HepG2 (cell line): Measurements from ENCODE around the gene GRAP. TPM values are rescaled to one million over a fixed set of nuclear protein-coding genes. Genes with fewer than 3 reads are reported as not detected.

Experiments used
- AGO2 ChIP-seq: fragments of 200-400 bp; formaldehyde crosslinking; optimal IDR thresholded peaks from 2 replicates; pipeline ENCODE3; 2017; ENCODE audit warnings: mild to moderate bottlenecking, low read depth, low read length, moderate library complexity
- ARID5B ChIP-seq: IDR thresholded peaks from 2 replicates; pipeline ENCODE4 v1.4.0; 2020; ENCODE audit warnings: mild to moderate bottlenecking, missing genetic modification reagents
- GABPB1 ChIP-seq: IDR thresholded peaks from 2 replicates; pipeline ENCODE4 v1.6.1; 2016; ENCODE audit warnings: mild to moderate bottlenecking, missing genetic modification reagents, moderate library complexity, missing compliant biosample characterization
- HNRNPL ChIP-seq: fragments of 200-400 bp; formaldehyde crosslinking; IDR thresholded peaks from 2 replicates; pipeline ENCODE4 v1.6.1; 2017; ENCODE audit warnings: mild to moderate bottlenecking, low read depth, low read length
- IKZF5 ChIP-seq: IDR thresholded peaks from 2 replicates; pipeline ENCODE4 v1.6.1; 2018; ENCODE audit warnings: missing genetic modification reagents, mild to moderate bottlenecking, missing compliant biosample characterization
- KLF15 ChIP-seq: sonication (generic); formaldehyde crosslinking; IDR thresholded peaks from 2 replicates; pipeline ENCODE4 v1.8.1; 2023; ENCODE audit warnings: borderline replicate concordance, mild to moderate bottlenecking, inconsistent platforms, missing genetic modification reagents, mixed read lengths
- KLF16 ChIP-seq, 2 experiments: sonication (generic) in 1 of 2; formaldehyde crosslinking in 1 of 2; IDR thresholded peaks; 2 replicates each; pipeline versions ENCODE4 v1.6.1 to v1.8.0; 2016 to 2023; ENCODE audit warnings: missing genetic modification reagents in 2 of 2, missing compliant biosample characterization in 1 of 2
- MNT ChIP-seq: fragments of 450-650 bp; IDR thresholded peaks from 2 replicates; pipeline ENCODE4 v1.6.1; 2016
- NRL ChIP-seq: sonication (generic); formaldehyde crosslinking; IDR thresholded peaks from 2 replicates; pipeline ENCODE4 v1.5.0; 2020; ENCODE audit warnings: missing genetic modification reagents, mild to moderate bottlenecking, moderate library complexity, borderline replicate concordance
- POLR2AphosphoS5 ChIP-seq: IDR thresholded peaks from 2 replicates; pipeline ENCODE4 v1.6.1; 2012; ENCODE audit warnings: low read depth, low read length
- RBFOX2 ChIP-seq: fragments of 200-400 bp; formaldehyde crosslinking; IDR thresholded peaks from 2 replicates; pipeline ENCODE4 v1.6.1; 2017; ENCODE audit warnings: low read depth, mild to moderate bottlenecking, low read length
- RELA ChIP-seq: sonication (generic); formaldehyde crosslinking; IDR thresholded peaks from 2 replicates; pipeline ENCODE4 v1.4.0; 2020; ENCODE audit warnings: missing genetic modification reagents
- SAFB2 ChIP-seq: sonication (generic); formaldehyde crosslinking; IDR thresholded peaks from 2 replicates; pipeline ENCODE4 v1.5.1; 2020; ENCODE audit warnings: missing genetic modification reagents, low read depth, mild to moderate bottlenecking, borderline replicate concordance
- TGIF2 ChIP-seq: IDR thresholded peaks from 2 replicates; pipeline ENCODE4 v1.6.1; 2016; ENCODE audit warnings: control low read depth, missing compliant biosample characterization
- ZBTB10 ChIP-seq: sonication (generic); formaldehyde crosslinking; IDR thresholded peaks from 2 replicates; pipeline ENCODE4 v1.4.0; 2020; ENCODE audit warnings: missing genetic modification reagents, borderline replicate concordance
- ZBTB38 ChIP-seq: sonication (generic); formaldehyde crosslinking; IDR thresholded peaks from 2 replicates; pipeline ENCODE4 v1.5.1; 2020; ENCODE audit warnings: mild to moderate bottlenecking, missing genetic modification reagents
- ZFX ChIP-seq: sonication (generic); formaldehyde crosslinking; IDR thresholded peaks from 2 replicates; pipeline ENCODE4 v1.4.0; 2020; ENCODE audit warnings: mild to moderate bottlenecking, low read depth, missing genetic modification reagents, moderate library complexity
- ZNF816 ChIP-seq: sonication (generic); formaldehyde crosslinking; IDR thresholded peaks from 2 replicates; pipeline ENCODE4 v1.8.0; 2022; ENCODE audit warnings: missing genetic modification reagents, mild to moderate bottlenecking, borderline replicate concordance
- ZNF879 ChIP-seq: sonication (generic); formaldehyde crosslinking; IDR thresholded peaks from 2 replicates; pipeline ENCODE4 v1.8.1; 2023; ENCODE audit warnings: missing genetic modification reagents
- ZSCAN5A ChIP-seq: sonication (generic); formaldehyde crosslinking; IDR thresholded peaks from 2 replicates; pipeline ENCODE4 v1.8.0; 2022; ENCODE audit warnings: mild to moderate bottlenecking, missing genetic modification reagents, borderline replicate concordance
- polyA plus RNA-seq, 8 experiments: library from polyadenylated mRNA; depleted of rRNA in 3 of 8; stranded (reverse) in 7 of 8; unstranded in 1 of 8; fragments of >200 nt; fragmentation: Illumina TruSeq in 4 of 8; extraction: Trizol in 4 of 8; gene quantifications; 2 replicates each; pipeline versions ENCODE4 v1.2.1 to v1.2.3, GENCODE V29; 2011 to 2016; ENCODE audit warnings: low read depth in 4 of 8, missing spikeins in 1 of 8, mixed read lengths in 1 of 8; ENCODE audit not compliant: insufficient read depth in 1 of 8
- total RNA-seq, 5 experiments: library from RNA; depleted of rRNA; stranded (reverse); fragments of >200 nt; fragmentation: Illumina TruSeq; extraction: Trizol; gene quantifications; 2 replicates each; pipeline ENCODE4 v1.2.3, GENCODE V29; 2016; ENCODE audit warnings: low read depth in 1 of 5

GRAP gene
- total and polyA plus RNA-seq, 2 of the 13 experiments (the other 11 are each of a cell fraction or from before 2014, with no cell fraction given) = 0.77 to 1.7 TPM

- TF ChIP-seq NRL (CRISPR knock-in tag) (no peak), ZBTB38 (peak; percentile 83), IKZF5 (CRISPR knock-in tag) (no peak), ARID5B (CRISPR knock-in tag) (no peak), HNRNPL (no peak), ZBTB10 (CRISPR knock-in tag) (no peak), POLR2AphosphoS5 (no peak), MNT (peak; percentile 24; the same call in 1 of the 2 replicates), RELA (CRISPR knock-in tag) (no peak), KLF15 (no peak), SAFB2 (CRISPR knock-in tag) (no peak), GABPB1 (peak; percentile 35; the same call in 1 of the 2 replicates), KLF16 (CRISPR knock-in tag; IDR thresholded peaks at IDR 0.05) (no peak), ZSCAN5A (CRISPR knock-in tag) (no peak), AGO2 (no peak), ZNF816 (CRISPR knock-in tag) (no peak), TGIF2 (CRISPR knock-in tag) (no peak), ZFX (peak; percentile 27; the same call in 1 of the 2 replicates), RBFOX2 (no peak), ZNF879 (no peak)
Observed at GRCh38 chr17:18978655-18979054, 68.1 kb downstream of the GRAP start (continued).
